ENCODE data around the gene MAT1A. TPM values are rescaled to one million over a fixed set of nuclear protein-coding genes. Genes with fewer than 3 reads are reported as not detected.
"Not testable (repeated sequence)": the region's sequence is repeated elsewhere in the genome, so short reads cannot be mapped to it uniquely, and the experiment has no call there.

MAT1A gene
- total RNA-seq (2014; rRNA removed; shearing (Covaris generic)), result not detected in 2 replicates

- DNase-seq (ENCODE audit: low read depth), result peak; percentile 35
Observed at GRCh38 chr10:80289451-80290287, at the start of gene MAT1A. Gene MAT1A, minus strand, starts transcription at chr10:80289658. Its CDS starts 235 bp downstream, at chr10:80289423.

- no peak for DNase-seq (ENCODE audit: low read depth)
Observed at GRCh38 chr10:80333983-80334382, 44.5 kb upstream of the MAT1A start.

- no peak for DNase-seq (ENCODE audit: low read depth)
Observed at GRCh38 chr10:80324891-80325364, 35.5 kb upstream of the MAT1A start.

GRCh38 chr10:80324086-80324485, 34.6 kb upstream of the MAT1A start:
- peak; percentile 72 for DNase-seq (ENCODE audit: low read depth)

- no peak for DNase-seq (ENCODE audit: low read depth)
Observed at GRCh38 chr10:80323311-80323710, 33.9 kb upstream of the MAT1A start.

- DNase-seq (ENCODE audit: low read depth), result no peak
Observed at GRCh38 chr10:80322711-80323110, 33.3 kb upstream of the MAT1A start.

- DNase-seq (ENCODE audit: low read depth), result no peak
Observed at GRCh38 chr10:80322158-80322557, 32.7 kb upstream of the MAT1A start.

GRCh38 chr10:80321183-80321582, 31.7 kb upstream of the MAT1A start:
- no peak for DNase-seq (ENCODE audit: low read depth)

- DNase-seq (ENCODE audit: low read depth), result no peak
Observed at GRCh38 chr10:80320377-80320776, 30.9 kb upstream of the MAT1A start.

GRCh38 chr10:80319725-80320290, 30.4 kb upstream of the MAT1A start:
- DNase-seq (ENCODE audit: low read depth), result no peak

GRCh38 chr10:80319318-80319717, 29.9 kb upstream of the MAT1A start:
- DNase-seq (ENCODE audit: low read depth), result no peak

- DNase-seq (ENCODE audit: low read depth), result no peak
Observed at GRCh38 chr10:80318742-80319141, 29.3 kb upstream of the MAT1A start.

- DNase-seq (ENCODE audit: low read depth), result no peak
Observed at GRCh38 chr10:80315391-80315790, 25.9 kb upstream of the MAT1A start.

GRCh38 chr10:80313523-80313922, 24.1 kb upstream of the MAT1A start:
- DNase-seq (ENCODE audit: low read depth), result no peak

GRCh38 chr10:80305989-80306388, 16.5 kb upstream of the MAT1A start:
- not testable (repeated sequence) for DNase-seq (ENCODE audit: low read depth)

GRCh38 chr10:80296942-80297341, 7.5 kb upstream of the MAT1A start:
- no peak for DNase-seq (ENCODE audit: low read depth)

GRCh38 chr10:80292607-80293239, 3.3 kb upstream of the MAT1A start:
- DNase-seq (ENCODE audit: low read depth), result no peak

- no peak for DNase-seq (ENCODE audit: low read depth)
Observed at GRCh38 chr10:80290474-80291220, 1.2 kb upstream of the MAT1A start.

GRCh38 chr10:80288849-80289248, 609 bp downstream of the MAT1A start:
- DNase-seq (ENCODE audit: low read depth), result no peak

- no peak for DNase-seq (ENCODE audit: low read depth)
Observed at GRCh38 chr10:80284522-80284921, 4.9 kb downstream of the MAT1A start.

- no peak for DNase-seq (ENCODE audit: low read depth)
Observed at GRCh38 chr10:80283536-80284199, 5.8 kb downstream of the MAT1A start.

All from RPMI7951 (cell line).